ENCODE data around the gene SETBP1. TPM values are rescaled to one million over a fixed set of nuclear protein-coding genes. Genes with fewer than 3 reads are reported as not detected.

Gene SETBP1
- total and polyA plus RNA-seq, 9 of the 15 experiments (the other 6 are each of a cell fraction or from before 2014, with no cell fraction given): under 0.01 to 0.13 (median 0.04) TPM

DNA sequence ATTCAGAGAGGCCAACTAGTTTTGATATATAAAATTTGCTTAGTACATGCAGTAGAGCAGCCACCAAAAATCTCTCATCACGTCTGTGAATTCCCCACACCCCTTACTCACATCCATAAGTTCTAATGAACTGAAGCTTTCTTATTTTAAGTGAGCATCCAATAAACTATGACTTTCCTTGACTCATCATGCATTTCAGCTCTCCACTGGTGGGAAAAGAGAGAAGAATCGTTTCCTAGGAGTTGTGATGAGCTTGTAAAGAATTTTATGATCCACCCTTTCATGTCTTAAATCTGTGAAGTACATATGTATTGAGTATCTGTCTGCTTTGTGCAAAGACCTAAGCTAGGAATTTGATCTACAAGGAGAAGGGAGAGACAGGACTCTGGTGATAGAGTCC, 428.6 kb downstream of the SETBP1 start (continued):
- TF ChIP-seq E2F6 (IDR thresholded peaks at IDR 0.05; ENCODE audit: borderline replicate concordance in 1 of 2, extremely low read depth in 1 of 2, insufficient read depth in 1 of 2, insufficient read length in 1 of 2, low read depth in 1 of 2, low read length in 1 of 2, poor library complexity in 1 of 2, severe bottlenecking in 1 of 2) (no peak), NEUROD1 (IDR thresholded peaks at IDR 0.05; ENCODE audit: borderline replicate concordance, low read depth, low read length, partially characterized antibody) (no peak), ZBTB1 (CRISPR knock-in tag; IDR thresholded peaks at IDR 0.05; ENCODE audit: borderline replicate concordance, low read depth) (no peak), FOXK1 (CRISPR knock-in tag; IDR thresholded peaks at IDR 0.05; ENCODE audit: borderline replicate concordance) (no peak), NRF1 (conservative IDR thresholded peaks at IDR 0.05 in 1 of 2, IDR thresholded peaks at IDR 0.05 in 1 of 2) (no peak), ZNF764 (CRISPR knock-in tag; IDR thresholded peaks at IDR 0.05; ENCODE audit: low read depth) (no peak)

GRCh38 chr18:45109706-45110105, 429.0 kb downstream of the SETBP1 start:
- no TSS peak for BruUV-seq (replicated peaks)
- no peaks in the 10 kb centered on the region for H4K20me1 ChIP-seq (replicated peaks; ENCODE audit: control insufficient read depth, insufficient read depth, low read length)
- H3K27me3 ChIP-seq (ENCODE audit: control insufficient read depth in 2 of 2, insufficient read depth in 2 of 2, low read length in 2 of 2): no peaks in the 10 kb centered on the region
- no peaks in the 10 kb centered on the region for H3K4me1 ChIP-seq (replicated peaks in 1 of 2; ENCODE audit: control insufficient read depth in 2 of 2, insufficient read depth in 2 of 2, low read length in 2 of 2)
- no peaks in the 10 kb centered on the region for H3K36me3 ChIP-seq (ENCODE audit: control insufficient read depth, insufficient read depth, low read length)
- no peak overlapping the region for H3K4me2 ChIP-seq (ENCODE audit: insufficient read depth, low read length)
- H3K9ac ChIP-seq (ENCODE audit: insufficient read depth in 1 of 2, low read depth in 2 of 2, low read length in 2 of 2): no peak overlapping the region
- H3K79me2 ChIP-seq (ENCODE audit: control insufficient read depth, insufficient read depth, low read length): no peaks in the 10 kb centered on the region
- ChIA-PET POLR2A (no interaction called here), CTCF (ENCODE audit: low intra/inter-chr PET ratio) (no interaction called here)
- H2AFZ ChIP-seq (ENCODE audit: low read depth, low read length): no peak overlapping the region
- in situ Hi-C loops (cut with MboI) (no loop called here), intact Hi-C loops (cut with micrococcal nuclease) (no loop called here)
- FAIRE-seq: no peak
- H3K4me3 ChIP-seq: no peak overlapping the region
- no peaks in the 10 kb centered on the region for H3K9me1 ChIP-seq (ENCODE audit: control insufficient read depth, insufficient read depth, low read length)
- H3K27ac ChIP-seq (ENCODE audit: extremely low read depth, low read depth, low read length): no peak overlapping the region
- ATAC-seq: no peak
- H3K9me3 ChIP-seq (replicated peaks; ENCODE audit: control insufficient read depth, insufficient read depth, low read depth, low read length): no peaks in the 10 kb centered on the region
- no peak for DNase-seq (ENCODE audit: extremely low read depth in 1 of 4, low spot score in 3 of 4)
- TF ChIP-seq, protein P1, sequence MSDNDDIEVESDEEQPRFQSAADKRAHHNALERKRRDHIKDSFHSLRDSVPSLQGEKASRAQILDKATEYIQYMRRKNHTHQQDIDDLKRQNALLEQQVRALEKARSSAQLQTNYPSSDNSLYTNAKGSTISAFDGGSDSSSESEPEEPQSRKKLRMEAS (CRISPR knock-in tag; IDR thresholded peaks at IDR 0.05): no peak
- TF ChIP-seq ELK3 (CRISPR knock-in tag; IDR thresholded peaks at IDR 0.05) (no peak), MYBL2 (IDR thresholded peaks at IDR 0.05; ENCODE audit: low read depth) (no peak), MYBL2 (CRISPR knock-in tag; IDR thresholded peaks at IDR 0.05; ENCODE audit: borderline replicate concordance) (no peak), ETV5 (CRISPR knock-in tag; IDR thresholded peaks at IDR 0.05; ENCODE audit: low read depth) (no peak), ZNF77 (CRISPR knock-in tag; IDR thresholded peaks at IDR 0.05) (no peak), SMARCE1 (IDR thresholded peaks at IDR 0.05) (no peak), TFE3 (CRISPR knock-in tag; IDR thresholded peaks at IDR 0.05) (no peak), YBX1 (IDR thresholded peaks at IDR 0.05) (no peak), HDAC1 (IDR thresholded peaks at IDR 0.05) (no peak)
- TF ChIP-seq, protein P2, sequence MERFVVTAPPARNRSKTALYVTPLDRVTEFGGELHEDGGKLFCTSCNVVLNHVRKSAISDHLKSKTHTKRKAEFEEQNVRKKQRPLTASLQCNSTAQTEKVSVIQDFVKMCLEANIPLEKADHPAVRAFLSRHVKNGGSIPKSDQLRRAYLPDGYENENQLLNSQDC (CRISPR knock-in tag; IDR thresholded peaks at IDR 0.05): no peak
- TF ChIP-seq, protein P3, sequence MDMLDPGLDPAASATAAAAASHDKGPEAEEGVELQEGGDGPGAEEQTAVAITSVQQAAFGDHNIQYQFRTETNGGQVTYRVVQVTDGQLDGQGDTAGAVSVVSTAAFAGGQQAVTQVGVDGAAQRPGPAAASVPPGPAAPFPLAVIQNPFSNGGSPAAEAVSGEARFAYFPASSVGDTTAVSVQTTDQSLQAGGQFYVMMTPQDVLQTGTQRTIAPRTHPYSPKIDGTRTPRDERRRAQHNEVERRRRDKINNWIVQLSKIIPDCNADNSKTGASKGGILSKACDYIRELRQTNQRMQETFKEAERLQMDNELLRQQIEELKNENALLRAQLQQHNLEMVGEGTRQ (CRISPR knock-in tag; IDR thresholded peaks at IDR 0.05): no peak
